Tibial nerve (tissue), 4 donors: ENCODE measurements around the gene FERMT2. TPM values are rescaled to one million over a fixed set of nuclear protein-coding genes. Genes with fewer than 3 reads are reported as not detected.
"Not testable (repeated sequence)": the region's sequence is repeated elsewhere in the genome, so short reads cannot be mapped to it uniquely, and the experiment has no call there.

Experiments used
- DNase-seq, 2 donors: peaks; one replicate each; pipeline ENCODE4 v3.0.0-alpha.2; 2019; ENCODE audit warnings: low spot score in 2 of 2
- H3K27ac ChIP-seq, 4 donors: fragments of 200-600 bp; sonication (generic) in 3 of 4; one replicate each; pipeline ENCODE4 v1.5.1; 2017 to 2019; ENCODE audit warnings: mild to moderate bottlenecking in 1 of 4
- H3K27me3 ChIP-seq, 2 donors: fragments of 200-600 bp; sonication (generic) in 1 of 2; one replicate each; pipeline versions ENCODE4 v1.5.1 to v1.6.0; 2017 to 2019
- H3K36me3 ChIP-seq, 3 donors: fragments of 200-600 bp; sonication (generic); one replicate each; pipeline ENCODE4 v1.5.1; 2018 to 2019
- H3K4me1 ChIP-seq, 4 donors: fragments of 200-600 bp; sonication (generic) in 3 of 4; one replicate each; pipeline ENCODE4 v1.5.1; 2017 to 2019
- H3K4me3 ChIP-seq, 4 donors: fragments of 200-600 bp; sonication (generic) in 3 of 4; one replicate each; pipeline ENCODE4 v1.5.1; 2017 to 2019; ENCODE audit warnings: mild to moderate bottlenecking in 1 of 4, moderate library complexity in 1 of 4
- H3K9me3 ChIP-seq, 4 donors: fragments of 200-600 bp; sonication (generic) in 3 of 4; one replicate each; pipeline ENCODE4 v1.5.1; 2017 to 2019
- CTCF ChIP-seq, 5 experiments: fragments of 200-600 bp in 3 of 5; fragments of 450-650 bp in 2 of 5; sonication (generic) in 3 of 5; IDR thresholded peaks; one replicate each; pipeline ENCODE4 v1.5.1; 2016 to 2019; ENCODE audit warnings: antibody characterized with exemption in 5 of 5, mild to moderate bottlenecking in 3 of 5, moderate library complexity in 2 of 5
- EP300 ChIP-seq, 2 donors: sonication (generic); formaldehyde crosslinking; IDR thresholded peaks; one replicate each; pipeline ENCODE4 v1.6.1; 2017; ENCODE audit warnings: antibody characterized with exemption in 2 of 2, mild to moderate bottlenecking in 1 of 2
- POLR2A ChIP-seq, 2 donors: fragments of 450-650 bp; IDR thresholded peaks; one replicate each; pipeline ENCODE4 v1.6.1; 2017; ENCODE audit warnings: antibody characterized with exemption in 2 of 2, mild to moderate bottlenecking in 2 of 2, moderate library complexity in 2 of 2
- WGBS, 2 donors: methylation state at CpG; one replicate each; pipeline ENCODE4 v1.1.5; 2018; 5-methylcytosine and 5-hydroxymethylcytosine counted together
- total RNA-seq, 4 donors: library from RNA; depleted of rRNA; stranded (reverse); fragments of >200 nt; gene quantifications; one replicate each; pipeline ENCODE4 v1.1.0, GENCODE V29; 2016

FERMT2 gene
- total RNA-seq, 4 donors from 2014 or later = 116 to 165 (median 146) TPM

GRCh38 chr14:52874389-52874788, 76.5 kb downstream of the FERMT2 start:
- H3K4me3 ChIP-seq = no peak overlapping the region
- peaks cover 0 to 33% (median 4%) of the 10 kb centered on the region in 4 donors for H3K4me1 ChIP-seq
- H3K27me3 ChIP-seq = no peaks in the 10 kb centered on the region
- H3K27ac ChIP-seq = peak overlapping the region in 3 of 4 donors; percentile 39 to 86 (median 60)
- TF ChIP-seq POLR2A (IDR thresholded peaks at IDR 0.05) = no peak
- TF ChIP-seq CTCF (IDR thresholded peaks at IDR 0.05) = no peak
- TF ChIP-seq EP300 (IDR thresholded peaks at IDR 0.05) = no peak
- 87 to 96% methylated on average over 1 of the region's 1 CpG for WGBS, 2 donors
- peaks cover 0 to 71% (median 0%) of the 10 kb centered on the region in 3 donors for H3K36me3 ChIP-seq
- no peaks in the 10 kb centered on the region for H3K9me3 ChIP-seq
- DNase-seq = no peak

GRCh38 chr14:52873694-52874093, 77.2 kb downstream of the FERMT2 start:
- H3K27me3 ChIP-seq = no peaks in the 10 kb centered on the region
- peak overlapping the region; percentile 17 to 86 (median 50) for H3K27ac ChIP-seq
- H3K9me3 ChIP-seq = no peaks in the 10 kb centered on the region
- TF ChIP-seq EP300 (IDR thresholded peaks at IDR 0.05) = peak in 1 of 2 donors; percentile 77
- no peak for TF ChIP-seq POLR2A (IDR thresholded peaks at IDR 0.05)
- no peak for TF ChIP-seq CTCF (IDR thresholded peaks at IDR 0.05)
- peaks cover 0 to 74% (median 0%) of the 10 kb centered on the region in 3 donors for H3K36me3 ChIP-seq
- WGBS, 2 donors = 55 to 57% methylated on average over 7 of the region's 7 CpGs
- no peak overlapping the region for H3K4me3 ChIP-seq
- H3K4me1 ChIP-seq = peaks cover 0 to 33% (median 4%) of the 10 kb centered on the region in 4 donors
- DNase-seq = peak; percentile 26 to 41

- Histone ChIP-seq H3K4me3 (no peak overlapping the region), H3K27me3 (no peaks in the 10 kb centered on the region), H3K4me1 (peaks cover 0 to 29% (median 4%) of the 10 kb centered on the region in 4 donors), H3K27ac (peak overlapping the region; percentile 17 to 86 (median 48)), H3K36me3 (peaks cover 0 to 75% (median 0%) of the 10 kb centered on the region in 3 donors), H3K9me3 (no peaks in the 10 kb centered on the region)
- DNase-seq = no peak
- 68 to 73% methylated on average over 4 of the region's 4 CpGs for WGBS, 2 donors
- TF ChIP-seq POLR2A (IDR thresholded peaks at IDR 0.05) (no peak), EP300 (IDR thresholded peaks at IDR 0.05) (no peak)
Observed at GRCh38 chr14:52873065-52873464, 77.8 kb downstream of the FERMT2 start.

GRCh38 chr14:52871606-52872005, 79.2 kb downstream of the FERMT2 start:
- H3K27me3 ChIP-seq = no peaks in the 10 kb centered on the region
- no peak for DNase-seq
- no peak overlapping the region for H3K4me3 ChIP-seq
- peaks cover 0 to 17% (median 4%) of the 10 kb centered on the region in 4 donors for H3K4me1 ChIP-seq
- peak overlapping the region in 2 of 4 donors; percentile 2 to 30 for H3K27ac ChIP-seq
- no peaks in the 10 kb centered on the region for H3K9me3 ChIP-seq
- H3K36me3 ChIP-seq = peaks cover 0 to 78% (median 0%) of the 10 kb centered on the region in 3 donors
- 87% methylated on average over 3 of the region's 3 CpGs for WGBS, 2 donors
- TF ChIP-seq CTCF (IDR thresholded peaks at IDR 0.05) = no peak
- no peak for TF ChIP-seq POLR2A (IDR thresholded peaks at IDR 0.05)
- TF ChIP-seq EP300 (IDR thresholded peaks at IDR 0.05) = no peak

- Histone ChIP-seq H3K27me3 (no peaks in the 10 kb centered on the region), H3K4me1 (peaks cover 0 to 17% (median 2%) of the 10 kb centered on the region in 4 donors), H3K36me3 (peaks cover 0 to 90% (median 0%) of the 10 kb centered on the region in 3 donors), H3K27ac (no peak overlapping the region), H3K4me3 (no peak overlapping the region), H3K9me3 (no peaks in the 10 kb centered on the region)
- no peak for DNase-seq
- TF ChIP-seq EP300 (IDR thresholded peaks at IDR 0.05) = no peak
- no peak for TF ChIP-seq CTCF (IDR thresholded peaks at IDR 0.05)
- no peak for TF ChIP-seq POLR2A (IDR thresholded peaks at IDR 0.05)
- WGBS, 2 donors = 92 to 93% methylated on average over 9 of the region's 9 CpGs
Observed at GRCh38 chr14:52868911-52869618, 81.8 kb downstream of the FERMT2 start.

GRCh38 chr14:52864893-52865292, 86.0 kb downstream of the FERMT2 start:
- H3K4me3 ChIP-seq, DNase-seq, H3K27ac ChIP-seq, H3K9me3 ChIP-seq, H3K27me3 ChIP-seq: not testable (repeated sequence)
- Histone ChIP-seq H3K36me3 (peaks cover 0 to 74% (median 0%) of the 10 kb centered on the region in 3 donors), H3K4me1 (peaks cover 0 to 23% (median 6%) of the 10 kb centered on the region in 4 donors)
- WGBS, 2 donors = 92 to 96% methylated on average over 7 of the region's 7 CpGs
